DMS 273 treated with DMSO at 0.1 percent for 48 hours (cell line): ENCODE measurements around the gene CATSPERD.

Experiments
- DNase-seq: peaks from one replicate; lab custom pipeline; 2025; lab: John Stamatoyannopoulos, UW

CATSPERD gene, protein sequence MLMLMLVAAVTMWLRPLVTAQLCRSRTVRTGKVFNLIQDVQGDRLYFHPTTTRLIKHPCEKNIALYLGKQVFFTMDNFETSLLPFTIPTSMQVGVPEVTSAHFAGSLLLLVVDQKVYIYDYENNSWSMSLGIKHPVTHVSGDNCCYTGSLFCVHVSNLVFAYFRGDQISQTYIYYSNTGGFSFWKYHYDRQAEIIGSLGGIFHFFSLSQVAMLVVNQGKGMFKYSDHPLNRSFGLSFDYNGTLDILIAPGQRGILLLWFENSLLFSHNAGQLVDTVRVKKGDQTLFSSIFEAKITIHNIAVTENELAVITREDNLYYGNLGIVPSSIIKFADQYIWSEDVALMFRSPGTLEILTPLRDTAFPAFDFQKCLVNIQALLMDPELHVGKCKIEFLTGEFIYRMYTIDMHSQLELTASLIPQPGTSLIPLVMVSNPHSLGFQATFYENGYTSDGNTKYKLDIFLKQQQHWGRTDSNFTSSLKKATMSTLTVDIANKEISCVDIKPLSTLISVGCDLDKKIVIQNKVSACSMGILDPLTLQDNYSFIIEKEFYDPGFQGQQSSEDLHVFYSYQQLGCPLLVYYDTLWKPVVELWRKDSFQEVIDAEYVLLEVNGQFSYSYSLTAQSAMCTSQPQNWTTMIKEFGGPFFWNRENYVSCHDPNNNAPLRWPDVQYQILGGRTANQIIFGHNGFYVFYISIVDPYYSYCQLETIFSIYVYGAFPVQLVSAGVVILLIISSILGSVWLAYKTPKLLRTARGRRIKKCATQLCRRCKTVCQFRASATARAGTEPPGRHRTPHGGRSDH

DNA sequence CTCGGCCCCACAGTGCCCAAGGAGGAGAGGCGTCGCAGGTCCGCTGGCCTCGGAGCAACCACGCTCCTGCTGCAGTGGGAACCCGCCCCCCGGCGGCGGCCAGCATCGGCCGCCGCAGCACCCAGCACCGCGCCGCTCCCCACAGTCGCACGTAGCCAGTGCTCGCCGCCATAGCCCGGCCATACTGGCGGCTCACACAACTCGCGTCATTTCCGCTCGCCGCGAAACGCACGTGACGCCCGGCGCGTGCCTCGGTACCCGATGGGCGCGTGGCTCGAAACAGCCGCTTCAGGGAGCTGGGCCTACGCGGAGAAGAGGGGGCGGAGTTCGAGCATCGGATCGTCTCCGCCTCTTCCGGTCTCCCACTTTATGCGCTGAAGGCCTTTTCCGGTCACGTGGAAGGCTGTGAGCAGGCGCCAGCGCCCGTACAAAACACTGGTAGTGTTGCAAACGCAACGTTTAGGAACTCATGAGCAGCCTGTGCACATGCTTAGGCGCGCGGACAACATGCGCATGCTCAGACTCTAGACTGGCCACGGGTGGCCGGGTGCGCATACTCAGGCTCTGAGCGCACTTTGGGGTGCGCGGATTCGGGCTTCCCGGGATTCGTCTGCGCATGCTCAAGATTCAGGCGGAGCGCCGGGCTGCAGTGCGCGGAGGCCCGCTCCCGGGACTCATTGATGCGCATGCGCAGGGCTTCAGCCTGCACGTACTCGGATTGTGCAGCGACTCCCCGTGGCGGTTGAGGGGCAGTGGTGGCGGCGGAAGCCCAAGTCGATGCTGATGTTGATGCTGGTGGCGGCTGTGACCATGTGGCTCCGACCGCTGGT lies at the start of gene CATSPERD, which contains the start of gene LONP1:
TSS of gene CATSPERD (plus strand) at position 677 of the 830 bp plus-strand sequence. CDS start at position 778, 101 bp downstream.
TSS of gene LONP1 (minus strand) at position 186 of the 830 bp plus-strand sequence. CDS start at position 172, 14 bp downstream.
- DNase-seq: peak; percentile 98

DNA sequence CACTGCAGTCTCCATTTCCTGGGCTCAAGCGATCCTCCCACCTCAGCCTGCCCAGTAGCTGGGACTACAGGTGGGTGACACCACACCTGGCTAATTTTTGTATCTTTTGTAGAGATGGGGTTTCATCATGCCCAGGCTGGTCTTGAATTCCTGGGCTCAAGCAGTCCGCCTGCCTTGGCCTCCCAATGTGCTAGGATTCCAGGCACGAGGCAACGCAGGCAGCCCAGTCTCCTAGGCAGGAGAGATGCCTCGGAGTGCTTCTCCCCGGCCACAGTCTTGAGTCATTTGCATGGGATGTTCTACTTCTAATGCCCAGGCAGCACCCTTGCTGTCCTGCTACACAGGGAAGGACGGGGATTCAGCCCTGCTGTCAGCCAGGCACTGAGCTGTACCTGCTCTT lies 48.8 kb upstream of the CATSPERD start:
- no peak for DNase-seq

DNA sequence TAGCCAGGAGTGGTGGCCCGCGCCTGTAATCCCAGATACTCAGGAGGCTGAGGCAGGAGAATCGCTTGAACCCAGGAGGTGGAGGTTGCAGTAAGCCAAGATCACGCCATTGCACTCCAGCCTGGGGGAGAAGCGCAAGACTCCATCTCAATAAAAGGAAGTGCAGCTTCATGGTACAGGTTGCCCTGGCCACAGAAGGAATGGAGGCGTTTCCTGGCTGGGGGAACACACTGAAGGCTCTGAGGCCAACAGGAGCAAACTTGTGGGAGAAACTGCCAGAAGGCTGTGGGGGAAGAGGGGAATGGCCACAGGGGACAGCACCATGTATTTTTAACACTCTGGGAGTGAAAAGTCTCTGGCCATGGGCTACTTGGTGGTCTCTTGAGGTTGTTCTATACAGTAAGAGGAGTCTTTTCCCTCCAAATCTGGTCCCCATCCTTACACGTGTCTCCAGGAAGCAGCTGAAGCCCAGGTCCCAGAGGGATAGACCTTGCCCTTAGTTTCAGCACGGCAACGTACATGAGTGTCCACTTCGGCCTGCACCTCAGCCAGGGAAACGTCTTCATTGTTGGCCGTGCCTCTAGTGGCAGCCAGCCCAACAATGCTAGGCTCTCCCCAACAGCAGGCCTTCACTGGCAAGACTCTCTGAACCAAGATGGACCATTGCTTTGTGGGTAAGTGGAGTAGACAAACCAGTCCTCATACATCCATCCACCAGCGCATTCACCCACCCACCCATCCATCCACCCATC lies 47.6 kb upstream of the CATSPERD start:
- DNase-seq: no peak

DNA sequence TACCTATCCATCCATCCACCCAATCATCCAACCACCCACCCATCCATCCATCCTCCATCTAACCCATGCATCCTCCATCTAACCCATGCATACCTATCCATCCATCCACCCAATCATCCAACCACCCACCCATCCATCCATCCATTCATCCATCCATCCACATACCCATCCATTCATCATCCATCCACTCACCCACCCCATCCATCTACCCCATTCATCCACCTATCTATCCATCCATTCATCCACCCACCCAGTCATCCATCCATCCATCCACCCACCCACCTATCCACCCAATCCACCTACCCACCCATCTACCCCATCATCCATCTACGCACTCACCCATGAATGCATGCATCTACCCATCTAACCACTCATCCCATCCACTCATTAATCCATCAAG lies 46.7 kb upstream of the CATSPERD start:
- no peak for DNase-seq

DNA sequence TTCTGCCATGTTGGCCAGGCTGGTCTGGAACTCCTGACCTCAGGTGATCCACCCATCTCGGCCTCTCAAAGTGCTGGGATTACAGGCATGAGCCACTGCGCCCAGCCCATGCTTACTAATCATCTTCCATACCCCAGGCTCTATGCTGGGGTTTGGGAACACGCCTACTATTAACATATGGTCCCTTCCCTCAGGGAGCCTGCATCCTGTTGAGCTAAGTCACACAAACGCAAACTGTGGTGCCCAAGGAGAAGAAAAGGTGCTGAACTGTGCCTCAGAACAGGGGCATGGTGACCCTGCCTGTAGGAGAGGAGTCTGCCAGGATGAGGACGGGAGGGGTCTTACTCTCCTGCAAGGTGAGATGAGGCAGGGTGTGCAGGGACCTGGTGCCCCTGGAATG lies 45.7 kb upstream of the CATSPERD start:
- peak; percentile 23 for DNase-seq

DNA sequence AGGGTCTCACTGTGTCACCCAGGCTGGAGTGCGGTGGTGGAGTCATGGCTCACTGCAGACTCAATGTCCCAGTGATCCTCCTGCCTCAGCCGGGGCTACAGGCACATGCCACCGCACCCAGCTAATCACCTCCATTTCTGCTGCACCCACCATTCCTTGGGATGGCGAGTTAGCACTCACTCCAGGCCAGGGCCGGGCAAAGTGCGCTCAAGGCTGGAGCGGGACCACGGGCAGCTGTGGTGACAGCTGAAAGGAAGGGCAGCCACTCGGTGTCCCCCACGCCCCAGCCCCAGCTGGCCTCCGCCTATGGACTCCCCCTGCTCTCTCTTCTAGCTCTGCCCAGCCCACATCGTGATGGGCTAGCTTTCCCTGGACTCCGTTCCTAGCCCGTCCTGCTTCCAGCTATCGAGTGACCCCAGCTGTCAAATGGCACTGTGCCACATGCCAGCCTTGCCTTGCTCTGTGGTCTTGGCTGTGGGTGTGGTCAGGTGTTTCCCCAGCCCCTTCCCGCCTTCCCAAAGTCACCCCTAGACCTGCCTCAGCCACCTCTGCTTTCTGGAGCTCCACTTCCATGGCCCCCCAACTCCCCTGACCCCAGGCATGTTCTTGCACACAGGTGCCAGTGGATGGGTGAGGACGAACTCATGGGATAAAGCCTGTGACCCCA lies 44.2 kb upstream of the CATSPERD start:
- no peak for DNase-seq

DNA sequence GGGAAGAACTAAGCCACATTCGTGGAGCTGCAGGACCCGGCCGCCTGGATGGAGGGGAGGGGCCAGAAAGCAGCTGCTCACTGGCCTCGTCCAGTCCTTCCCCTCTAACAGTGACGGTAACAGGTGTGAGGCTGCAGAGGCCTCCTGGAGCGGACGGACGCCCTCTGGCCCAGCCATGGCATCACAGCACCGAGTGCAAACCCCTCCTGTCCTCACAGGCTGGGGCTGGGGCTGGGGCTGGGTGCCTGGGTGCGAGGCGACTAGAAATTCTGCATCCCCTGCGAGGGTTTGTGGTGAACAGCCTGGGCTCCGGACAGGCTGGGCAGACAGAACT lies 43.7 kb upstream of the CATSPERD start:
- DNase-seq: no peak

DNA sequence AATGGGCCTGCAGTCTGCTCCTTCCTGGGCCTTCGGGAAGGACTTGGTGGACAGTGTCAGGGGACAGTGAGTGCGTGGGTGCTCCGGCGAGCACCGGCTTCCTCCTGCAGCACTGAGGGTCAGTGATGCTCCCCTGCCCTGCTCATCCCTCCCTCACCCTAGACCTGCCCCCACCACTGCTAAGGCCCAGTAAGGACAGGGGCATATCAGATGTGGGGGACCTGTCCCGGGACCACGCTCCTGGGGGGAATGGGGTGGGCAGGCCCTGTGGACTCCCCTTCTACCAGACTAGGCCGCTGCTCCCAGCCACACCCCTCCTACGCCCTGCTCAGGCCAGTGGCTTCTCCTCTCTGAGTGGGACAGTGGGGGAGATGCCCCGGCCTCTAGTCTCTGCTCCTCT lies 43.3 kb upstream of the CATSPERD start:
- no peak for DNase-seq

DNA sequence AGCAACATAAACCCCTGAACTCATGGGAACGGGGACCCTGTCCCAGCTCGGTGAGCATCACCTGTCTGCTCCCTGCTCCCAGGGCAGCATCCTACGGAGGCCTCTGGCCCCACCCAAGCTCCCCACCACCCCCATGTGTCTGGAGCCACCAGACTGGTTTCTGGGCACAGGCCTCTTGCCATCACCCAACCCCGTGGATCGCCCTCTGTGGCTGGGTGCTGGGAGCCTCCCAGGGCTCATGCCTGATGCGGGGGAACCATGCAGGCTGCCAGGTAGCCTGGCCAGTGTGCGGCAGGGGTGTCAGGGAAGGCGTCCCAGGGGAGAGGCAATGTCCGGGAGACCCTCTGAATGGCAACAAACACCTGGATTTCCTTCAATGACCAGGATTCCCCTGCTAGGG lies 42.9 kb upstream of the CATSPERD start:
- DNase-seq: no peak

DNA sequence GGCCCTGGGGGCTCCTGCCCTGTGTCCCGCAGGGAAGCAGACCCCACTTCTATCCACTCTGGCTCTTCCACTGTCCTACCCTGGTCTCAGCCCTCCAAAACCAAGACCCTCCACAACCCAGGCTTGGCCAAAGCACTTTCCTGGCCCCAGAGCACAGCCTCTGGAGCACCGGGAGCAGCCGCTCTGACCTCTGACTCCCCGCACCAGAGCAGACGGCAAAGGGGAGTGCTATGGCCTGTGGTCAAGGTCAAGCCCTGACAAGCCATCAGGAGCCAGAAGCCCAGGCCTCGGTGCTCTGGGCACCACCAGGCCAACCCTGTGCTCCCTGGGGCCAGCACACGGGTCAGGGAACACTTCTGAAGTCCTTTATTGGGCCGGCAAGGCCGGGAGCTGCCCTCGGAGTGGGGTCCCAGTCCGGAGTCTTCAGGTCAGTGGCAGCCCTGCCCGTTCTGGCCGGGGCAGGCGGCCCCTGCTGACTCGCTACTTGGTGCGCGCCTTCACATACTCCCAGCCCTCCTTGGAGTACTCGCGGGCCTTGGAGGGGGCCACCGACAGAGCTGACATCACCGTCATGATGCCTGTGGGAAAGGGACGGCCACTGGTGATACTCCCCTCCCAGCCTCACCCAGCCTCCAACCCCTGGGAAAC lies 42.2 kb upstream of the CATSPERD start:
- no peak for DNase-seq

DNA sequence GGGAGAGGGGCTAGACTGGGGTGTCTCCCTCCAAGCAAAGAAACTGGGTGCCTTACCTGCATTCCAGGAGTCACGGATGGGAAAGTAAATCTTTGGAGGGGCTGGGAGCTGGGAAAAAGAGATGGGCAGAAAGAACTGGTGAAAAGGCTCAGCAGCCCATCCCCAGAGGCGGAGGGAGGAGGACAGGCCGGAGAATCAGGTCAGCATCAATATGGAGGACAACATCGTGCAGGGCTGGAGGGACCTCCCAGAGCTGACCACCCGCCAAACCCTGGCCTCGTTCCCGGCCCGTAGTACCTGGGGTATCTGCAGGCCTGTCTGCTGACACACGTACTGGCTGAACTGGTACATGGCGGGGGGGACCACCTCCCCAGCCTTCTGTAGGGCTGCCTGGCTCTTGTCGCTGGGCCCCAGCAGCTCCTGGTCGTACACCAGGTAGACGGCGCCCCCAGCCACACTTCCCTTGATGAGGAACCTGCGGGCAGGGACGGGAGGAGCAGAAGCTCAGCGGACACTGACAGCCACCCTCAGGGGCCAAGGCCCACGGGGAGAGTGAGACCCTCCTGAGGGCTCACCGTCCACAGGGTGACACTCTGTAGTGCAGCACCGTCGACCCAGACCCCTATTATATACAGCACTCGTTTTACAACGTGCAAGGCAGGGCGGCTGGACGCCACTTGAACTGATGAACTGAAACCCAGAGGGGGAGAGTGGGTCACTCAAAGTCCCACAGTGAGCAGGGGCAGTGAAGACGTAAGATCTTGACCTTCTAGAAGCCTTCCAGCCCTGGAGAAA lies 41.0 kb upstream of the CATSPERD start:
- DNase-seq: no peak

DNA sequence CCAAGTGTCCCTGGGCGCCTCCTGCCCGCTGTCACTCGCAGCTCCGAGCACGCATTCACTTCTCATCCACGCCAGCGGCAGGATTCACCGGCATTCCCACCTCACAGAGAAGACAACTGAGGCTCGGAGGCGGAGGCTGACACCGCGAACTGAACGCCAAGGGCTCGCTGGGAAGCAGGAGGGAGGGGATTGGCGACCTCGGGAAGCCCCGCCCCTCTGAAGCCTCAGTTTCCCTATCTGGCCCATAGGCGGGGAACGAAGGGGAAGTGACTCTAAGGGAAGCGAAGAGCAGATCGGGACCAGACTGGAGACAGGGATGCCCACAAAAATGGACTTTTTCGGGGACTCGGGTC lies 40.4 kb upstream of the CATSPERD start:
- DNase-seq: no peak

DNA sequence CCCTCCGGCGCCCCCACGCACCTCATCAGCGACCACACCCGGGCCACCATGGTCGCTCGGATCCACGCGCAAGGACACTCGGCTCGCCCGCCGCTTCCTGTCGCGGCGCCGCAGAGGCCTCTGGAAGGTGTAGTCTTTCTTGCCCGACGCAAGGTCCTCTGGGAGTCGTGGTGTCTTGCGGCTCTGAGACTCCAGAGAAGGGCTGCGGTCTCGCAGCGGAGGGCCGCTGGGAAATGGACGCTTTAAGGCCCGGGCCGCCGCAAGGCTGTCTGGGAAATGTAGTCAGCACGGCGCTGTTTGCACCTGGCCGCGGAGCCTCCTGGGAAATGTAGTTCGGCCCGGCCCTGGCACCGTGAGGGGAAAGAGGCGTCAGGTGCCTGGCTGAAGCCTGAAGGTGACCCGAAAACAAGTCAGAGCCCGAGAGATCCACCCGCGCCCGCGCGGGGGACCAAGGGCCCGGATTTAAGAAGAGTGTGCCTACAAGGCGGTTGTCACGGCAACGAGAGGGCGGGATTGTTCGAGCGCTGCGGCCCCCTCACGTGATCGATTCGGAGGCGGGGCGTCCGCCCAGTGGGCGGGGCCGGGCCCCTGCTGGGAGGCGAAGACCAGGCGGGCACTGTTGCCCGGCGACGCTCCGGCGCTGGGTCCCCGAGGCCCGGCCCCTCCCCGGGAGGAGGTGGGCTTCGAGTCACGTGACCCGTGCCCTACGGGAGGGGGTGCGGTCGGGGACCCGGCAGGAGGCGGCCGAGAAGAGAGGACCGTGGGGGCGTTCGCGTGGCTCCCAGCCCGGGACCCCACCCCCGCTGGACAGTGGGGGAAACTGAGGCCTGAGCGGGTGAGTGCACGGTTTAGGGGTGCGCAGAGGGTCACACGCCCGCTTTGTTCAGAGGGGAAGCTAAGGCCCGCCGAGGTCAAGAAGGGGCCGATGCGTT lies 39.7 kb upstream of the CATSPERD start, which contains the start of the genes HSD11B1L and MICOS13:
TSS of gene HSD11B1L (plus strand) at position 591 of the 932 bp plus-strand sequence. CDS start 3,806 bp downstream, outside the sequence.
TSS of gene MICOS13 (minus strand) at position 80 of the 932 bp plus-strand sequence. CDS start at position 50, 30 bp downstream.
- peak; percentile 97 for DNase-seq

DNA sequence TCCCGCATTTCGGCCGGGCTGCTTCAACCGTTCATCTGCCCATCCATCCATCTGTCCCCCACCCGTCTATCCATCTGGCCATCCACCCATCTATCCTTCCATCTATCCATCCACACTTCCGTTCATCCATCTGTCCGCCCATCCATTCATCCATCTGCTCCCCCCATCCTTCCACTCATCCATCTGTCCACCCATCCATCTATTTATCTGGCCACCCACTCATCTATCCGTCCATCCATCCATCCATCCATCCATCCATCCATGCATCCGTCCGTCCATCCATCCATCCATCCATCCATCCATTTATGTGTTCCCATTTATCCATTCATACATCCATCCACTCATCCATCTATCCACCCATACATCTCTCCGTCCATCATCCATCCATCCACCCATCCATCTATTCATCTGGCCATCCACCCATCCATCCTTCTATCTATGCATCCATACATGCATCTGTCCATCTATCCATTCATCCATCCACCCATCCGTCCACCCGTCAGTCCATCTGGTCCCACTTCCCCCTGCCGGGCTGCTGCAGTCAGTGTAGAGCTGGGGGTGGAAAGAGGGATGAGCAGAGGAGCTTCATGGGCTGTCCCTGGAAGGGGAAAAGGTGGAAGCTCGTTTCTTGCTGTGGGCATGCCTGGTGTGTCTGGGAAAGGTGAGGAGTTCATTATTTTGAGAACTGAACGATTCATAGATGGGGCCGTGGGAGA lies 38.9 kb upstream of the CATSPERD start:
- DNase-seq: no peak

DNA sequence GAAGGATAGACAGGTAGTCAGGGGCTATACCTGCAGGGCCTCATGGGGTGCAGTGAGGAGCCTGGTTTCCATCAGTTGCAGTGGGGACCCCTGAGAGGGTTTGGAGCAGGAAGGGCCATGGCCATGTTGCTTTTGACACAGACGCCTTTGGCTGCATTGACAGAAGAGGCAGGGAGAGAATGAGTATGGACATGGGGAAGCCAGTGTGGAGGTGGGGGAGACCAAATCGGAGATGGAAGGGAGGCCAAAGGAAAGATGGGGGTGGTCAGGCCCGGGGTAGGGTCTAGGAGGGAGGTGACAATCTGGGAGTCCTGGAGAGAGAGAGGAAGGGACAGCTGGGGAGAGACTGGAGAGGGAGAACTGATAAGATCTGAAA lies 38.3 kb upstream of the CATSPERD start:
- DNase-seq: no peak

DNA sequence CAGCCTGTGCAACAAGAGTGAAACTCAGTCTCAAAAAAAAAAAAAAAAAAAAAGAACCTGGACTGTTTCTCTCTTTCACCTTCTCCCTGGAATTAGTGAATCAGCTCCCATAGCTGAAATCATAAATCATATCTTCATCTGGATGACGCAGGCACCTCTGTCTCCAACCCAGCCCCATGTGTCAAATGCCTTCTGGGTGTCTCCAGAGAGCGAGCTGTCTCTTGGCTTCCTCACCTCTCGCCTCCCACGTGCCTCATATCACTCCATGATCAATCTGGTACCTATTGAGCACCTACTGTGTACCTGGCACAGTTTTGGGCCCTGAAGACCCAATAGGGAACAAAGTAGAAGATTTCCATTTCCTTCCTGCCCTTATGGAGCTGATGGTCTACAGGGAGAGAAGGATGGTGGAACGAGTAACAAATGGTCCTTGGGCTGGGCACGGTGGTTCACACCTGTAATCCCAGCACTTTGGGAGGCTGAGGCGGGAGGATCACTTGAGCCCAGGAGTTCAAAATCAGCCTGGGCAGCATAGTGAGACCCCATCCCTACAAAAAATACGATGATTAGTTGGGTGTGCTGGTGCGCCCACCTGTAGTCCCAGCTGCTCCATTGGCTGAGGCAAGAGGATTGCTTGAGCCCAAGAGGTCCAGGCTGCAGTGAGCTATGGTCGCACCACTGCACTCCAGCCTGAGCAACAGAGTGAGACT lies 37.1 kb upstream of the CATSPERD start:
- DNase-seq: no peak
